Measurements from ENCODE around the gene HDGFL3.

DNA sequence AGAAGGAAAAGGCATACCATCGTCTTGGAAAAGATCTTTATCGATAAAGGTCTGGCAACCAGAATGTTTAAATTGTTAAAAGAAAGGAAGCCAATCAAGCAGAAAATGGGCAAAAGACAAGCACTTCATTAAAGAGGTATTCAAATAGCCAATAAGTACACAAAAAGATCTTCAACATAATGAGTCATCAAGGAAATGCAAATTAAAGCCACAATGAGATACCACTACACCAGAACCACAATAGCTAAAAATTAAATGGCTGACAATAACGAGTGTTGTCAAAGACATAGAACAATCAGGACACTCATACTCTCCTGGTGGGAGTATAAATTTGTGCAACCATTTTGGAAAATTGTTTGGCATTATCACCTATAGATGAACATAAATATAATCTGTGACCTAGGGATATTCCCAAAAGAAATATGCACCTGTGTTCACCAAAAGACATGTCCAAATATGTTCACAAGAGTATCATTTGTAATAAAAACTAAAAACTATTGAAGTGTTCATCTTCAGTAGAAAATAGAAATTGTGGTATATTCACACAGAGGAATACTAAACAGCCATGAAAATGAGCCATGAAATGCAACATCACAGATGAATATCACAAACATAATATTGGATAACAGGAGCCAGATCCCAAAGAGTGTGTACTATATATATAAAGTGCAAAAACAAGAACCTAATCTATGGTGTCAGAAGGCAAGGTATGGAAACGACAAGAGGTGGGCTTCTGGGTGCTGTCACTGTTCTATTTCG lies 126.2 kb downstream of the HDGFL3 start:
- TF ChIP-seq POLR2A (IDR thresholded peaks at IDR 0.05) (no peak), POLR2AphosphoS5 (IDR thresholded peaks at IDR 0.05) (no peak)

Measured in sigmoid colon (tissue), 4 donors.